CD4-positive, alpha-beta T cell treated with Interleukin-15 for 4 hours (primary cell): ENCODE data around the gene DSPP.
"Not testable (repeated sequence)": the region's sequence is repeated elsewhere in the genome, so short reads cannot be mapped to it uniquely, and the experiment has no call there.

Experiments used
- DNase-seq: peaks from one replicate; pipeline ENCODE4 v3.0.0-alpha.2; 2020; ENCODE audit warnings: low spot score

DSPP gene

DNA sequence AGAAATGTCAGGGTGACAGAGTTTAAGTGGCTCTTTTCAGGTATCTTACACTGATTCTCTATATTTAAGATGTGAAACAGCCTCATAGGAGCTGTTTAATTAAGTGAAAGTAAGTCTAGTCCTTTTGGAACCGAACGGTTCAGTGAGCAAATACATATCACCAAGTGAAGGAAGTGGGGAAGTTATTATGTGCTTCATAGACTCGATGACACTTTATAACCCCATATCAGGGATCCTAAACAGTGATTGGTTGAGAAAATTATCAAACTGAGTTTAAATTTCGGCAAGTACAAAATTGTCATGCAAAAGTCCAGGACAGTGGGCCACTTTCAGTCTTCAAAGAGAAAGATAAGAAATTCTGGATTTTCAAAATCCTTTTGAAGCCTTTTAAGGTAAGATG, at the start of gene DSPP:
Gene DSPP (plus strand): TSS at position 301 of the 400 bp plus-strand sequence. CDS start 2,380 bp downstream, outside the sequence.
- DNase-seq: no peak

GRCh38 chr4:87559090-87559837, 49.1 kb upstream of the DSPP start:
- peak; percentile 40 for DNase-seq

DNA sequence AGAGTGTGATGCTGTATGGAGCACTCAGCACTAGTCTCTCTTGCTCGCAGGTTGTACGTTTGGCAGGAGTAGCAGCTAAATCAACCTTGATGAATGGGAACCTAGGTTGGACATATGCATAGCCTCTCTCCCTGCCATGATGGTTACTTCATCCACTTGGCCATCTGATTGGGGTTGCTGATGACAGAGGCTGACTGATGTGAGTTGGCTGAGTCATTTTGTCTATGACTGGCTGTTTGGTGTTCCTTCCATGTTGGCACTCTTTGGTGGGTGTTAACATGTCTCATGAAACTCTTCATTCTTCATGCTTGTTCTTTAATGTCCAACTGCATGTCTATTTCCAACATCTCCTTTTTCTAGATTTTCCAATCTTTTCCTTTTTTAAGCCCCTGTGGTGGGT, 47.5 kb upstream of the DSPP start:
- DNase-seq: no peak

GRCh38 chr4:87565746-87566145, 42.6 kb upstream of the DSPP start:
- no peak for DNase-seq

- no peak for DNase-seq
Measured at GRCh38 chr4:87566276-87566675, 42.1 kb upstream of the DSPP start.

GRCh38 chr4:87567191-87567590, 41.1 kb upstream of the DSPP start:
- no peak for DNase-seq

DNA sequence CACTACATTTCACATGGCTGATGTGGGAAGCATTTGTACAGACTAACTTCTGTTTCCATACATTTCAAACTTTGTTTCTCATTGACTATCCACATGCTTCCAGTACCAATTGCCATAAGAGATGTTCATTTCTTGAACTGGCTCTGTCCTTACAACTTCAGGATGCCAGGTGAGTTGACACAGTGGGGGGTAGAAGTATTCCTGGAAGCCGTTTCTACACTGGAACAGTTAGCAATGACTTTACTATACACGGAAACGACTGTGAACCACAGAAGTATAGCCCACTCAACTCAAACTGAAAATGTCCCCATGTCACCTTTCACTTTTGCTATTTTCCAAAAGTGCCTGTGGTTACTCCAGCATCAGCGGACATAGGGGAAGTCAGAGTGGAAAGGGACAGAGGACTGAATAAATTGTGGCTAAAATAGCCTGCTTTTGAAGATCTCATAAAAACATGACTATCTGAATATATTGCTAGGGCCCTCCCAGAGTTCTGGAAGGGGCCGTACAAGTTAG, 38.0 kb upstream of the DSPP start:
- DNase-seq: no peak

GRCh38 chr4:87574376-87574775, 34.0 kb upstream of the DSPP start:
- DNase-seq: not testable (repeated sequence)

DNA sequence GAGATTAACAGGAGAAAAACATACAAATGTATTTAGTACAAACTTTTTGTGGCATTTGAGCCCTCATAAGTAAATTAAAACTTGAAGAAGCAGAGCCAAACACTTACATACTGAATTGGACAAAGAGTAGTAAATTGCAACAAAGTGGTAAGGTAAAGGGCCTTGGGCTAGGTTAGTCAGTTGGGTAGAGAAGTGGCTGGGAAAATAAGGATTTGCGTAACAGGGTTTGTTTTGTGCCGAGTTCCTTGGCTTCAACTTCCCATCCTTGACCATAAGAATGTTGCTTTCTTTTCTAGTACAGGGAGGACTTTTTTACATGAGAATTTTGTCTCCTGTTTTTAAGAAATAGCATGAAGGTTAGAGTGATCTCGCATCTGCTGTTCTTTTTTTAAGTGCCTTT, 33.3 kb upstream of the DSPP start:
- no peak for DNase-seq

GRCh38 chr4:87575408-87575807, 32.9 kb upstream of the DSPP start:
- no peak for DNase-seq

DNA sequence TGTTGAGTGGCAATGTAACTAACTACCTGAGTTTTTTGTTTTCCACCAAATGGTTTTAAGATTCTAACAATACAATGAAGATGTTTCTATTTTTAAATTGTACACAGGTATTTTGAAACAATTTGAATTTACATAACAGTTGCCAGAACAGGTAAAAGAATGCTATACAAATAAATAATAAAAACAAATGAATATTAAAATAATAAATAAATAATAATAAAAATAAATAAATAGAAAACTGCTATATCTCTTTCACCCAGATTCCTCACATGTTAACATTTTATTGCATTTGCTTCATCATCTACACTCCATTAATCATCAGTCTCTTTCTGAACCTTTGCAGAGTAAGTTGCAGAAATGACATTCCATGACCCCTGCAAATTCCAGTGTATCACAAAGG, 32.3 kb upstream of the DSPP start:
- DNase-seq: no peak

- DNase-seq: no peak
Measured at GRCh38 chr4:87579478-87579877, 28.9 kb upstream of the DSPP start.

DNA sequence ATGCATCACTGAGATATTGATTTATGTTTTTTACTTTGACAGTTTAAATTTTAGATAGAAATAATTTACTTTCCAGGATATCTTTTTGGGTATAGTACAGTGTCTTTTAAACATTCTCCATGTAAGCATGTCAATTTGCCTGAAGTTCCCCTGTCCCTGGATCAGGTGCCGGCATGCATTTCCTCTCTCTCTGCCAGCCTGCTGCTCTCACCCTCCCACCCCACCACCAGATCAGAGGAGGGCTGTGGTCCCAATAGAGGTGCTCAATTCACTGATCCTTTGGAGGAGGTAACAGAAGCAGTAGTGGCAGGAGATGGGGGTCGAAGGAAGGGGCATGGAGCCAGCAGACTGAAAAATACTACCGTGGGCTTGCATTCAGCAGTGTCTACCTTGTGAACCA, 28.3 kb upstream of the DSPP start:
- DNase-seq: no peak

DNA sequence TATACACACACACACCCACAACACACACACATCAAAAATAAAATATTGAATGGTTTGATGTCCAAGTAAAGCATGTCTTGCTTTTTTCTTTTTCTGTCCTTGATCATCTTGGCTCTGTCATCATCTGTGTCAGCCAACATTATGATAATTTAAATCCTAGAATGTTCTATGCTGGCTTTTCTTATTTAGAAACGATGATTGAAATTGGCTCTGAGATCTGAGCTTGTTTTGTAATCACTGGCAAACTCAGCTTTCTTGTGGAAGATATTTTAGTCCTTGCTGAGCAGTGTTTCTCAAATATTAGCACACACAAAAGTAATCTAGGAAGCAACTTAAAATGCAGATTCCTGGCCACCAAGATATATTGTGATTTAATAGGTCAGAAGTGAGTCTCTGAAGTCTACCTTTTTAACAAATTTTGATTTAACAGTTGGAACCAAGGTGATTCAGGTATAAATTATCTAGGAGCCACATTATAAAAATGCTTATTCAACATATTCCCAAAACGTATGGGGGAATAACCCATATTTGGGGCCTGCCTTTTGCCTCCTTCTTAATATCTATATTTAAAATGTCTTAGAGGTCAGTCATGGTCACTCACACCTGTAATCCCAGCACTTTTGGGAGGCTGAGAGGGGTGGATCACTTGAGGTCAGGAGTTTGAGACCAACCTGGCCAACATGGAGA, 24.0 kb upstream of the DSPP start:
- DNase-seq: no peak

DNA sequence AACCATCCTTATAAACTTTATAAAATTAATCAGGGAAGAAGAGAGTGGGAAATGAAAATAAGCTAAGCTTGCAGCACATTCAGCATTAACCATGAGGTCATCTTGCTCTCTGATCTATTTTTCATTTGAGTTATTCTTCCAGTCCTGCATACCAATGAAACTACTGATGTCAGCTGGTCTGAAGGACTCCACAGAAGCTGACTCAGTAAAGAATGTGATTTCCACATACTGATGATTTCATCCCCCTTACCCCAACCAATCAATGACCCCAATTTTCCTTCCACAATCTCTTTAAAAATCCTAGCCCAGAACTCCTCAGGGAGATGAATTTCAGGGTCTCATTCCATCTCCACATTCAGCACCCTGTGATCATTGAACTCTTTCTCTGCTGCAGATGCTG, 18.8 kb upstream of the DSPP start:
- DNase-seq: no peak

- DNase-seq: no peak
Measured at GRCh38 chr4:87592124-87592523, 16.2 kb upstream of the DSPP start.

GRCh38 chr4:87601361-87601760, 7.0 kb upstream of the DSPP start:
- DNase-seq: no peak

GRCh38 chr4:87614292-87614890, 6.1 kb downstream of the DSPP start:
- no peak for DNase-seq

GRCh38 chr4:87616268-87616667, 7.9 kb downstream of the DSPP start:
- DNase-seq: no peak

GRCh38 chr4:87620086-87620485, 11.8 kb downstream of the DSPP start:
- no peak for DNase-seq

DNA sequence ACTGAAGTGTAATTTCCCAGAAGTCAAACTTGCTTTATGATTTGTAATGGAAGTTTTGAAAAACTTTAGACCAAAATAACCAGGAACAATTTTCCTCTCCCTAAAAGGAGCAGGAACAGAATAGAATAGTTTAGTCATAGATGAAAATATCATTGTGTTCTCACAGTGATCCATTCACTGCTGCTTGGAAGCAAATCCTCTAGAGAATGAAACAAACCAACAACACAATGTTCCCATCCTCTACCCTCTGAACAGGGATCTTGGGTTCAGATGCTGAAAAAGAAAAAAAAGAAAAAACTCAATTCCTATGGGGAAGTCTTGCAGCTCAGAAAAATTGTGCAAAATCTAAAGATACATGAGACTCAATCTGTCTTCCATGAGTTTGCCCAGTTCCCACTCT, 12.2 kb downstream of the DSPP start:
- DNase-seq: no peak

- no peak for DNase-seq
Measured at GRCh38 chr4:87622303-87622702, 14.0 kb downstream of the DSPP start.

DNA sequence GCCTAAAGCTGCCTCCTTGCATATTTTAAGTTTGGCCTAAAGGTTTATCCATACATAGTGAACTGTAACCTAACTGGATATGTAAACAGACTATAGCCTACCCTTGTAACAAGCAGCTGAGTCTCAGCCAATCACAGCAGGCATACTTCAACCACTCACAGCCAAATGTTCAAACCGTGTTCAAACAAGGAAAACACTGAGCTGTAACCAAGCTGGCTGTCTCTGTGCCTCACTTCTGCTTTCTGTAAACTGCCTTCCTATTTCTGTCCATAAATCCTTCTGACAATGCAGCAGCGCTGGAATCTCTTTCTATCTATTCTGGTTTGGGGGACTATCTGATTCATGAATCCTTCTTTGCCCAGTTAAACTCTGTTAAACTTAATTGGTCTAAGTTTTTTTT, 16.4 kb downstream of the DSPP start:
- no peak for DNase-seq
